HK-2 (cell line): Measurements from ENCODE around the gene SP6.

Source experiments
- DNase-seq: peaks from one replicate; pipeline ENCODE4 v3.0.0-alpha.2; 2018; ENCODE audit not compliant: unreplicated experiment

The SP6 gene

GRCh38 chr17:47850692-47851573, at the start of gene SP6:
Gene SP6 (minus strand): TSS chr17:47851163. CDS start chr17:47848429, 2,734 bp downstream.
- DNase-seq, result peak; percentile 85

DNA sequence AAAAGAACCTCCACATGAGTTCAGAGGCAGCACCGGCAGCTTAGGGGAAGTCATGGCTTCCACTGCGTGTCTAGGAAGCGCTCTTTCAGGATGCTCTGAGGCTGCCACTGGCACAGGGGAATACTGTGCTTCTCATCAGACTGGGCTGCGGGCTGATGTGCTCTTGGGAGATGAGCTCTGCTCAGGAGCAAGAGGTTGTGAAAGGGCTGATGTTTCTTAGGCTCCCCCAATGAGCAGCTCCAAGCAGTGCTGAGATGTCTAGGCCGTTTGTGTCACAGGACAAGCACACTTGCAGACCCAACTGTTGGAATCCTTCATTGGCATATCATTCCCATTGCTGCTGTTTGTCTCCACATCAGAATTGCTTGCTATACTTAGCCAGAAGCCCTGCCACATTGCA, 48.7 kb upstream of the SP6 start:
- no peak for DNase-seq

DNA sequence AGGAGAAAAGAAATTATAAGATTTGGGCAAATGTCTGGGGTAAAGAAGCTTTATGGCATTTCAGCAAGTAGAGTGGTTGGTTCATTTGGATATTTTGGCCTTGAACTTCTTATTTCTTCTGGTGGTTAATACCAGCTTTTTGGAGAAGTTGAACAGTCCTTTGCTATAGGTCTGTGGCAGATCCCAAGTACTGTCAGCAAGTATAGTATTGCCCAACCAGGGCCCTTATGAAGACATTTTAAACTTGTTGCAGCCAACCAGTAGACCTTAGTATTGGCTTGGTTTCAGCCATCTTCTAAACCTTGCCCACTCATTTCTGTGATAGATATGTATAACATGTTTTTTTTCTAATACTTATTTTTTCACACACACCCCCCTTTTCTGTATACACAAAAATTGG, 47.3 kb upstream of the SP6 start:
- no peak for DNase-seq

DNA sequence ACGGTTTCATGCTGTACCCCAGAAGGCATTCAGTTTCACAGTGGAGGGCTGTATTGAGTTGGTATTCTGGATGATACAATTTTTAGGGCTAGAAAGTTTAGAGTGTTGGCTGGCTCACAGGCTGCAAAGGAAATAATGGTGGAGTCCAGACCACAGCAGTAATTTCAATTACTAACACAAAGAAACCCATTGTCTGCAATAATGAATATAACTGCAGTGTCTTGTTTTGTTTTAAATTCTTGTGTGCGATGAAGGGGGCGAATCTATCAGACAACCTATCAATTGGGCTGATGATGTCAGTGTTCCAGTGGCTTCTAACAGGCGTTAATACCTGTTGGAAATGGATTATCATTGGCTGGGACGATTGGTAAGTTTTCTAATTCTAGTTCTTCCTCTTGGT, 46.6 kb upstream of the SP6 start:
- no peak for DNase-seq

DNA sequence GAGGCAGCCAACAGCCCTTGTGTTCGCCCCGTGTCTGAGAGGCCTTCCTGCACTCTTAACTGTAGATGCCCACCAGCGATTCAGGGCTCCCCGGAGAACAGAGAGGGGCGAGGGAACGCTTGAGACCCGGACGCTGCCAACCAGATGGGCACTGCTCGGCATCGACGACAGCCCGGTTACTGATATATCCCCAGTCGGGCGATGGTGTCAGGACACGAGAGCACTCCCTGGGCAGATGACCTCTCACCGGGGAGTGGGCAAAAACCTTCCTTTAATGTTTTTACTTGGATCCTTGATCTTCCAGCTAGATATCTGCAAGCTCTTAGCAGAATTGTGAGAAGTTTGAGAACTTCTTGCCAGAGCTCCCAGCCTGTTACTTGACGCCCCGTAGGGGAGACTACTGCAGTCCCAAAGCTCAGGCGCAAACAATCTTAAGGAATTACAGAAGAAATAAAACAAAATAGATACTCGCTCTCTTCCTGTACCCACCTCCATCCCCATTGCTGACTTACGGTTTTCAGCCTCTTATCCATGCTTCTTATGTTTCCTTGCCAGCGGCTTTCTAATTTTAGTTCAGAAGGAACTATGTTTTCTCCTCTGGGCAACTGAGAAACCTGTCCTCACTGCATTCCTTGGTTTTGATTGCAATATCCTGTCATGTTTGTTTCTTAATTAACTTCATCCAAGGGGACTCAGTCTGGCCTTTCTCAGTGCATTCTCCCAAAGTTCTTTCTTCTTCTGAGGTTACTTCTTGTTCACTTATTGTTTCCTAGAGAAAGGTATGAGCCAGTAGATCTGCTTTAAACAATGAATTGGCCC, 45.9 kb upstream of the SP6 start:
- DNase-seq, result no peak

- DNase-seq, result peak; percentile 100
Observed at GRCh38 chr17:47895856-47896671, 45.1 kb upstream of the SP6 start, which contains the start of gene SP2. Gene SP2 (plus strand): TSS chr17:47896236. CDS start chr17:47896287, 51 bp downstream.

- DNase-seq, result no peak
Observed at GRCh38 chr17:47895347-47895855, 44.4 kb upstream of the SP6 start.

- no peak for DNase-seq
Observed at GRCh38 chr17:47894498-47895346, 43.8 kb upstream of the SP6 start.

- no peak for DNase-seq
Observed at GRCh38 chr17:47891545-47892088, 40.7 kb upstream of the SP6 start.

DNA sequence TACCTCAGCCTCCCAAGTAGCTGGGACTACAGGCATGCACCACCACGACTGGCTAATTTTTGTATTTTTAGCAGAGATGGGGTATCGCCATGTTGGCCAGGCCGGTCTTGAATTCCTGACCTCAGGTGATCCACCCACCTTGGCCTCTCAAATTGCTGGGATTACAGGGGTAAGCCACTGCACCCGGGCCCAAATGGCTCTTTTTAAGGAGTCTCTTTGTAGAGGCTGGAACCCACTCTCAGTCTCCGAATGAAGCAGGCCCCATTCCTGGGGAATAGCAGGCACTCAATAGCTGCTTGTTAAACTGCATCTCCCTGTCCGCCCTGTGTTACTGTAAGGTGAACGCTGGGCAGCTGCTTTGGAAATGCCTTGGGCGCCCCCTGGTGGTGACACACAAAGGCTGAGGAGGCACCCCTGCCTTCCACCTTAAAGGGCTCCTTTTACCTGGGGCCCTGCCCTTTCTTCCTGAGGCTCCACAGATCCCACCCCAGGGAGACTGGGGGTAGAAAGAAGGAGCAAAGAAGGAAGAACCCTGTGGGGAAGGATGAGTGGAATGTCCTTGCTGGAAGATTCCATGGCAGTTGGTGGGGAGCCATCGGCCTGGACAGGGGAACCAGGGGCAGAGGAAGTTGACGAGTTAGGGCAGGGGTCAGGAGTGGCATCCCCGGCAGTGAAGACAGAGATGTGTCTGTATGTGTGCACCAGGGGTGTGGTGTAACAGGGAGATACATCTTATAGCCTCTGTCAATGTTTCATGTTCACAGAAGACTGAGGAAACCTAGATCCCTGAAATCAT, 39.0 kb upstream of the SP6 start:
- peak; percentile 91 for DNase-seq

DNA sequence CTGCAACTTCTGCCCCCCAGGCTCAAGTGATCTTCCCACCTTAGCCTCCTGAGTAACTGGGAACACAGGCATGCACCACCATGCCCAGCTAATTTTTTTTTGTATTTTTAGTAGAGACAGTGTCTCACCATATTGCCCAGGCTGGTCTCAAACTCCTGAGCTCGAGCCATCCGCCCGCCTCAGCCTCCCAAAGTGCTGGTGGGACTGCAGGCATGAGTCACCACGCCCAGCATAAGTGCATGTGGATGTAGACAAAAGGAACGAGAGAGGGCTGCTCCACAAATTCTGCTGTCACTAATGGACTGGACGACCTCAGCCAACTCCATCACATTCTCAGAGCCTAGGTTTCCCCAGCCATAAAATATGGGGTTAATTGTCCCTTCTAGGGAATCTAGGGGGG, 37.3 kb upstream of the SP6 start:
- DNase-seq, result no peak

DNA sequence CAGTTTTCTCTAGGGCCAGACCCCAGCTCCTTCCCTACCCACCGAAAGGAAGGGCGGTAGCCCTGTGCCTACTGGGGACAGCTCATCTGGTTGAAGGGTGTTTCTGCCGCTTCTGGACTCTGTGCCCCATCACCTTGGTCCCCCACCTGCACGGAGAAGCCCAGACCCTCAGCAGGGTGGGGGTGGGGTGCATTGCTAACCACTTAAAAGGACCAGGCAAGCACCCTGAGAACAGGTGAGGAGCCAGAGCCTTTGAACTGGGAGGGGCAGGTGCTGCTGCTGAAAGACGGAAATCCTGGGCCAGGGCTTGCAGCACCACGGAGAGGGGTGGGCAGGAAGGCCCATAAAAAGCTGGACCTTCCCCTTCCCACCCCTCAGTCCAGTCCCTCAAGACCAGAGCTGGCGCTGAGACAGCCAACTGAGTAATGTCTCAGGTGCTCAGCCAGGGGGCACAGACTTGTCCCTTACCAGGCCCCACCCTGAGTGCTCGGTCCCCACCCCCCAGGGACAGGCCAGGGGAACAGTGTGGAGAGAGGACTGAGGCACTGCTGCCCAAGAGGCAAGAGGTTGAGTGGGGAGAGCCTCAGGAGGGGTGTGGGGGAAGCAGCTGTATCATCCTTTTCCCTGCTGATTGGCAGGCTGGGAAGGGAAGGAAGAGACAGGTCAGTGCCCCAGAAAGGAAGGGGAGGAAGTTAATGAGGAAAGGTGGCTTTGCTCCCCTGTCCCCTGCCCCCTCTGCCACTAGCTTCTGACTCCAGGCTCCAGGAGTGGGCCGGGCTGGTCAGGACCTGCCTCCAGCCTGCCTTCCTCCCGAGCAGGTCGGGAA, 34.2 kb upstream of the SP6 start:
- DNase-seq, result no peak

- no peak for DNase-seq
Observed at GRCh38 chr17:47884427-47884740, 33.4 kb upstream of the SP6 start.

GRCh38 chr17:47883589-47884426, 32.8 kb upstream of the SP6 start:
- no peak for DNase-seq

DNA sequence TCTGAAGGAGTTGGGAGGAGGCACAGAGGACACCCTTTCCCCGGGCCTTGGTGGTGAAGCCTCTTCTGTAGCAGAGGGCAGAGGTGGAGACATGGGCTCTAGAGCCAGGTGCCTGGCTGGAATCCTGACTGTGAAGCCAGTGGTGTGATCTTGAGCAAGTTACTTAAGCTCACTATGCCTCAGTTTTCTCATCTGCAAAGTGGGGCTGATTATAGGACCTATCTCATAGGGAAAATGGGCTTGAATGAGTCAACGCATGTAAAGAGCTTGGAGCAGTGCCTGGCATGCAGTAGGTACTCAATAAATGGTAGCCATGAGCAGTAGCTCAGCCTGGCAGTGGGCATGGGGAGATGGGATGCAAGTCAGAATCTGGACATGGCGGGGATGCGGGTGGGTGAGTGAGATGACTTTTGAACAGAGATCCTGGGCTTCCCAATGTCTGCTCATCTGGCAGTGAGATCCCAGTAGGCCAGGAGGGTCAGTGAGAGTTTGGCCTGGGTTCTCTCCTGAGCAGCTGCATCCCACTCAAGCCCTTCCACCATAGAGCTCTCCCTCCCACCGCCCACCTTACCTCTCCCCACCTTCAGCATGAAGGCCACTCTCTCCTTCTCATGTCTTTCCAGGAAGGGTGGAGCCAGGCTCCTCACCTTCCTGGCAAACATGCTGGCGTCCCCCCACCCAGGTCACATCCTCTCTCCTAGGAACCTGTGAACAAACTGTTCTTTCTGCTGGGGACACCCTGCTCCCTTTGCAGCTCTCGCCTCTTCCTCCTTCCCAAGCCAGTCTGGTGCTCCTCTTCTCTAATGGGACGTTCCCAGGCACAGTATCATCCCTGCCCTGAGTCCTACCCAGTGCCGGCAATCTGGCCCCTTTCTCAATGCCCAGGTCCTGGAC, 32.0 kb upstream of the SP6 start:
- DNase-seq, result no peak

DNA sequence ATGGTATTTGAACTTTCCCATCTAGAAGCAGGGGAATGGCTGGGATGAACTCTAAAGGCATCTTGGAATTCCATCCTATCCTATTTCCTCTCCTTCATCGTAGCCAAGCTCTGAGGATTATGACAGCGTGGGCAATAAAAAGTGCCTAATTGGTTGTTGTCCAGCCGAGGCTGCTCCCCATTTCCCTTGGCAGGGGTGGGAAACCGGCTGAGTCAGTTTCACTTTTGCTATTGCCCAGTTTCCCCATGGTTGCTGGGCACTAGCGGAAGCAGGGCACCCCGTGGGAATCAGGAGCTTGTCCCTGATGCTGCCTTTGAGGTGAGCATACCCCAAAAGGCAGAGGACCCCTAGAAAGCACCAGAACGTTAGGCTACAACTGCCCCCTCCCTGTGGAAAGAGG, 31.3 kb upstream of the SP6 start:
- DNase-seq, result no peak
